GM12878 (cell line): ENCODE measurements around the gene ZBTB48. TPM values are rescaled to one million over a fixed set of nuclear protein-coding genes. Genes with fewer than 3 reads are reported as not detected.
A peak's percentile ranks its signal among the peaks of the same experiment; 100 is the strongest.

Experiments used
- ATAC-seq: fragments of 200-7000 bp; cut with Tn5 transposase; 3 replicates; pipeline ENCODE4 v1.9.1; 2020; ENCODE audit warnings: mild to moderate bottlenecking, moderate library complexity
- BruUV-seq: library from RNA; stranded (reverse); fragments of 400-500 nt; replicated peaks from 2 replicates; lab custom pipeline; 2021; lab: Mats Ljungman, UMichigan
- CTCF ChIA-PET: fragments of 300-600 bp; sonication (Branson Sonifier 250); formaldehyde crosslinking; extraction: SDS; loops from one replicate; lab custom pipeline; 2021; ENCODE audit warnings: inconsistent platforms; lab: Yijun Ruan, JAX
- POLR2A ChIA-PET: fragments of 350-600 bp; formaldehyde crosslinking; extraction: SDS; loops from one replicate; lab custom pipeline; 2021; ENCODE audit warnings: inconsistent platforms; lab: Charles Lee
- RAD21 ChIA-PET: fragments of 300-600 bp; sonication (Branson Sonifier 250); formaldehyde crosslinking; loops from one replicate; lab custom pipeline; 2023; ENCODE audit warnings: antibody characterized with exemption; ENCODE audit not compliant: unreplicated experiment; lab: Charles Lee
- SMC1A ChIA-PET: fragments of 300-600 bp; sonication (Branson Sonifier 250); formaldehyde crosslinking; loops from one replicate; lab custom pipeline; 2023; ENCODE audit not compliant: unreplicated experiment, uncharacterized antibody; lab: Charles Lee
- DNase-seq: peaks from one replicate; pipeline ENCODE4 v3.0.0-alpha.2; 2011; ENCODE audit warnings: low read depth, low spot score
- FAIRE-seq: peaks from 3 replicates; lab custom pipeline; 2011; peaks lifted over from hg19 to GRCh38; lab: Jason Lieb, UNC
- H2AFZ ChIP-seq: 2 replicates; pipeline ENCODE4 v1.6.0; 2011; ENCODE audit warnings: low read depth, low read length, control low read depth; ENCODE audit not compliant: control insufficient read depth
- H3K27ac ChIP-seq: 2 replicates; pipeline ENCODE4 v1.5.1; 2011; ENCODE audit warnings: control low read depth; ENCODE audit not compliant: control insufficient read depth, insufficient read depth
- H3K27me3 ChIP-seq, 2 experiments: replicated peaks in 1 of 2; 2 replicates each; pipeline versions ENCODE4 v1.6.0 to v1.6.1; 2011; ENCODE audit warnings: low read length in 1 of 2; ENCODE audit not compliant: control insufficient read depth in 2 of 2, insufficient read depth in 2 of 2
- H3K36me3 ChIP-seq, 2 experiments: 2 replicates each; pipeline ENCODE4 v1.5.1; 2011; ENCODE audit warnings: low read length in 1 of 2; ENCODE audit not compliant: control insufficient read depth in 2 of 2, insufficient read depth in 2 of 2
- H3K4me1 ChIP-seq: 2 replicates; pipeline ENCODE4 v1.6.1; 2011; ENCODE audit warnings: mild to moderate bottlenecking, low read length, moderate library complexity, mixed read lengths; ENCODE audit not compliant: control insufficient read depth, insufficient read depth
- H3K4me2 ChIP-seq: 2 replicates; pipeline ENCODE4 v1.6.0; 2011; ENCODE audit warnings: control low read depth; ENCODE audit not compliant: control insufficient read depth, insufficient read depth
- H3K4me3 ChIP-seq: fragments of 200-600 bp; sonication (generic); 2 replicates; pipeline ENCODE4 v1.5.1; 2016
- H3K79me2 ChIP-seq: 2 replicates; pipeline ENCODE4 v1.6.0; 2011; ENCODE audit warnings: low read length; ENCODE audit not compliant: control insufficient read depth, insufficient read depth
- H3K9ac ChIP-seq: 2 replicates; pipeline ENCODE4 v1.8.0; 2011; ENCODE audit warnings: low read length, control low read depth, mixed read lengths; ENCODE audit not compliant: control insufficient read depth, insufficient read depth
- H3K9me3 ChIP-seq: replicated peaks from 3 replicates; pipeline ENCODE4 v1.5.1; 2011; ENCODE audit warnings: mild to moderate bottlenecking, low read length; ENCODE audit not compliant: control insufficient read depth, insufficient read depth
- H4K20me1 ChIP-seq: 2 replicates; pipeline ENCODE4 v1.6.0; 2011; ENCODE audit not compliant: control insufficient read depth, insufficient read depth
- ATF7 ChIP-seq: fragments of 450-650 bp; IDR thresholded peaks from 2 replicates; pipeline ENCODE4 v1.6.1; 2016; ENCODE audit warnings: low read depth, mild to moderate bottlenecking
- BACH1 ChIP-seq: fragments of 450-650 bp; IDR thresholded peaks from 2 replicates; pipeline ENCODE4 v1.6.1; 2017; ENCODE audit warnings: mild to moderate bottlenecking, borderline replicate concordance
- EGR1 ChIP-seq, 2 experiments: IDR thresholded peaks; 1 replicate in 1 of 2; 2 replicates in 1 of 2; pipeline ENCODE4 v1.6.1; 2011 to 2012; ENCODE audit warnings: low read depth in 2 of 2, low read length in 2 of 2, borderline replicate concordance in 1 of 2, mild to moderate bottlenecking in 1 of 2, moderate library complexity in 1 of 2
- GABPA ChIP-seq: IDR thresholded peaks from 2 replicates; pipeline ENCODE4 v1.6.1; 2014; ENCODE audit warnings: antibody characterized with exemption, low read depth, mild to moderate bottlenecking, inconsistent platforms
- IKZF1 ChIP-seq: fragments of 450-650 bp; conservative IDR thresholded peaks from 2 replicates; pipeline ENCODE4 v1.6.1; 2017; ENCODE audit warnings: antibody characterized with exemption, mild to moderate bottlenecking
- IRF3 ChIP-seq: fragments of 450-650 bp; IDR thresholded peaks from 2 replicates; pipeline ENCODE4 v1.6.1; 2014; ENCODE audit warnings: mild to moderate bottlenecking
- IRF5 ChIP-seq: fragments of 450-650 bp; IDR thresholded peaks from 2 replicates; pipeline ENCODE4 v1.6.1; 2017; ENCODE audit warnings: borderline replicate concordance
- MEF2B ChIP-seq: fragments of 450-650 bp; IDR thresholded peaks from 2 replicates; pipeline ENCODE4 v1.6.1; 2018; ENCODE audit warnings: mild to moderate bottlenecking, moderate library complexity; ENCODE audit not compliant: partially characterized antibody, poor library complexity, severe bottlenecking
- NR2F1 ChIP-seq: fragments of 450-650 bp; conservative IDR thresholded peaks from 2 replicates; pipeline ENCODE4 v1.6.1; 2017; ENCODE audit warnings: mild to moderate bottlenecking
- SMARCA5 ChIP-seq: fragments of 450-650 bp; IDR thresholded peaks from 2 replicates; pipeline ENCODE4 v1.6.1; 2017; ENCODE audit warnings: mild to moderate bottlenecking
- TAF1 ChIP-seq: IDR thresholded peaks from 2 replicates; pipeline ENCODE4 v1.6.1; 2011; ENCODE audit warnings: mild to moderate bottlenecking, low read depth, low read length, borderline replicate concordance
- TCF12 ChIP-seq: IDR thresholded peaks from 2 replicates; pipeline ENCODE4 v1.6.1; 2011; ENCODE audit warnings: low read depth, mild to moderate bottlenecking, low read length
- USF1 ChIP-seq: IDR thresholded peaks from 2 replicates; pipeline ENCODE4 v1.6.1; 2011; ENCODE audit warnings: borderline replicate concordance, low read depth, mild to moderate bottlenecking, moderate library complexity, mixed read lengths, low read length; ENCODE audit not compliant: insufficient read depth; ENCODE audit errors: extremely low read length
- WGBS: methylation state at CpG from one replicate; pipeline ENCODE4 v1.1.6; 2016; ENCODE audit warnings: low lambda C conversion rate; ENCODE audit not compliant: insufficient replicate concordance, insufficient coverage; ENCODE audit errors: missing lambda C conversion rate; 5-methylcytosine and 5-hydroxymethylcytosine counted together
- in situ Hi-C: fragments of 300-500 bp; cut with MboI; formaldehyde crosslinking; loops from 9 replicates; pipeline ENCODE4 v1.14.3; 2018; ENCODE audit warnings: mixed read lengths
- intact Hi-C: fragments of 100-400 bp; cut with micrococcal nuclease; formaldehyde crosslinking; loops from one replicate; pipeline ENCODE4 v1.14.2; 2022; ENCODE audit not compliant: unreplicated experiment
- polyA plus RNA-seq, 11 experiments: library from polyadenylated mRNA; depleted of rRNA in 4 of 11; unstranded in 6 of 11; stranded (reverse) in 5 of 11; fragments of >200 nt; fragmentation: Nextera tagmentation in 4 of 11; fragmentation: Illumina TruSeq in 1 of 11; extraction: Ambion mirVana in 4 of 11; extraction: Trizol in 1 of 11; gene quantifications; 1 replicate in 1 of 11; 2 replicates in 10 of 11; pipeline versions ENCODE4 v1.2.1 to v1.2.3, GENCODE V29; 2011 to 2016; ENCODE audit warnings: inconsistent platforms in 2 of 11, missing spikeins in 2 of 11, low read depth in 1 of 11
- total RNA-seq, 4 experiments: library from RNA; depleted of rRNA in 3 of 4; stranded (reverse); fragments of >200 nt in 3 of 4; fragmentation: Illumina TruSeq in 1 of 4; extraction: Trizol in 1 of 4; gene quantifications; 2 replicates each; pipeline versions ENCODE4 v1.2.1 to v1.2.3, GENCODE V29; 2013 to 2021

ZBTB48 gene
- total and polyA plus RNA-seq, 10 of the 15 experiments (the other 5 are each of a cell fraction or from before 2014, with no cell fraction given): 1.00 to 25.3 (median 16.7) TPM

- TF ChIP-seq USF1: no peak
These were observed 22.3 kb downstream of the ZBTB48 start (continued) for GRCh38 chr1:6601923-6602668.

GRCh38 chr1:6602669-6603237, 23.0 kb downstream of the ZBTB48 start, which contains the start of gene KLHL21:
TSS of gene KLHL21 (minus strand) at chr1:6602869. CDS start at chr1:6602817, 52 bp downstream.
- no peak for DNase-seq
- Histone ChIP-seq H3K27ac (peak within 1 kb of the TSS; percentile 79), H3K79me2 (peaks cover 36% of the 10 kb centered on the region), H3K36me3 (peaks cover 2 to 3% of the 10 kb centered on the region in 2 experiments; a peak in 2 of 4 replicates), H2AFZ (peak within 1 kb of the TSS; percentile 70), H3K9me3 (no peaks in the 10 kb centered on the region), H3K4me1 (peaks cover 13% of the 10 kb centered on the region), H4K20me1 (no peaks in the 10 kb centered on the region), H3K4me3 (peak within 1 kb of the TSS; percentile 94), H3K27me3 (no peaks in the 10 kb centered on the region), H3K4me2 (peak within 1 kb of the TSS; percentile 100), H3K9ac (peak within 1 kb of the TSS; percentile 84)
- ATAC-seq: peak; percentile 76
- intact Hi-C loops (loop anchor here (1.0 kb wide), 1 partner anchor 11 kb away; the partner anchor contains the start of gene PHF13), in situ Hi-C loops (no loop called here)
- ChIA-PET SMC1A (no interaction called here), RAD21 (interaction anchor here (1.1 to 3.9 kb wide), 2 partner anchors 22 to 23 kb away, joined by 3 to 38 read pairs; partner anchors contain the start of gene ZBTB48), POLR2A (interaction anchor here (0.9 to 1.3 kb wide), 3 partner anchors 9 to 23 kb away, joined by 3 to 10 read pairs (median 3); partner anchors contain the start of gene ZBTB48), CTCF (interaction anchor here (1.0 to 5.4 kb wide), 2 partner anchors 9 to 48 kb away, joined by 3 to 39 read pairs; partner anchors contain the start of genes NOL9 and TAS1R1)
- no peak for FAIRE-seq
- BruUV-seq: no TSS peak
- under 1% methylated on average over 53 of the region's 84 CpGs for WGBS
- TF ChIP-seq IRF5 (no peak), IRF3 (no peak), GABPA (no peak), ATF7 (no peak), BACH1 (peak; percentile 61), EGR1 (IDR thresholded peaks at IDR 0.05; ENCODE audit: borderline replicate concordance in 1 of 2, low read depth in 2 of 2, low read length in 2 of 2) (peak in 1 of 2 experiments; percentile 91; a peak in 2 of 3 replicates), NR2F1 (peak; percentile 42; the same call in 1 of the 2 replicates), TAF1 (peak; percentile 23; the same call in 1 of the 2 replicates), IKZF1 (peak; percentile 81), MEF2B (no peak), TCF12 (no peak), SMARCA5 (peak; percentile 55)
